NT2/D1 (cell line): ENCODE measurements around the gene CAPZA3.

Source experiments
- YY1 ChIP-seq: IDR thresholded peaks from 2 replicates; pipeline ENCODE4 v1.6.1; 2011; ENCODE audit not compliant: insufficient read length, insufficient read depth
- ZNF274 ChIP-seq: IDR thresholded peaks from 2 replicates; pipeline ENCODE4 v1.6.1; 2011; ENCODE audit warnings: mild to moderate bottlenecking, low read depth, low read length

DNA sequence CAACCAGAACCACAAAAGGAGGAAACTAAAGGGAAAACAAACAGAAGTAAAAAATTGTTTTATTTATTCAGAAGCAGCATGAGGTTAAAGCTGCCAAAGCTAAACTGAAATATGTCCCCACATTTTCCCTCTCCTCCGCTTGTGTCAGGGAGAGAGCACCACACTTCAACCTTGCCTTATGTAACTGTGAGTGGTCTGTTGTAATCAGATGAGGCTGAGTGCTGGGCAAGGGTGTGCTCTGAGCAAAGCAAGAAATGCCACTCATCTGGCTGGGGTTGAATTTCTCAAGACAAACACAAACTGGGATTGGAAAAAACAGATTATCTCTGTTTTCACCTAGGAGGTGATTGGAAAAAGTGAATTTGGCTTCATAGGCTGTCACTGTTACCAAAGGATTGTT lies 12.2 kb downstream of the CAPZA3 start:
- no peak for TF ChIP-seq YY1
- no peak for TF ChIP-seq ZNF274
